ENCODE data around the gene SEC22C.

DNA sequence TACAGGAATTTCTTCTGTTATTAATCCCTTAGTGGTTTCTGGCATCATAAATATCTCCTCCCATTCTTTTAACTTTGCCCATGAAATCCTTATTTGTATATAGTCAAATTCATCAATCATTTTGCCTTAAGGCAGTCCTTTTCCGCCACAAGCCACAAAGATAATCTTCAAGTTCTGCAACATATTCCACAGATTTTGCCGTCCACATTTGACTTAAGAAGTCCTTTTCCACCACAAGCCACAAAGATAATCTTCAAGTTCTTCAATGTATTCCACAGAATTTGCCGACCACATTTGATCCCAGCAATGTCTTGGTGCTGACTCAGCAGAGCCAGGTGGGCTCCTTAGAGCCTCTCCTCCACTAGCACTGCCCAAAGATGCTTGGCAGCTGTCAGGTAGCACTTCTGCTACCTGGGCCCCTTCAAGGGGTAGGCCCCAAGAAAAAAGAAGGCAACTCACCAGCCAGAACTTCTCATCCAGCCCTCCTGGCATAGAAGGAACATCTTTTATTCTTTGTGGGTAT, 35.0 kb downstream of the SEC22C start:
- TF ChIP-seq EZH2phosphoT487 (IDR thresholded peaks at IDR 0.05; ENCODE audit: low read depth), result no peak
- TF ChIP-seq, protein P1, sequence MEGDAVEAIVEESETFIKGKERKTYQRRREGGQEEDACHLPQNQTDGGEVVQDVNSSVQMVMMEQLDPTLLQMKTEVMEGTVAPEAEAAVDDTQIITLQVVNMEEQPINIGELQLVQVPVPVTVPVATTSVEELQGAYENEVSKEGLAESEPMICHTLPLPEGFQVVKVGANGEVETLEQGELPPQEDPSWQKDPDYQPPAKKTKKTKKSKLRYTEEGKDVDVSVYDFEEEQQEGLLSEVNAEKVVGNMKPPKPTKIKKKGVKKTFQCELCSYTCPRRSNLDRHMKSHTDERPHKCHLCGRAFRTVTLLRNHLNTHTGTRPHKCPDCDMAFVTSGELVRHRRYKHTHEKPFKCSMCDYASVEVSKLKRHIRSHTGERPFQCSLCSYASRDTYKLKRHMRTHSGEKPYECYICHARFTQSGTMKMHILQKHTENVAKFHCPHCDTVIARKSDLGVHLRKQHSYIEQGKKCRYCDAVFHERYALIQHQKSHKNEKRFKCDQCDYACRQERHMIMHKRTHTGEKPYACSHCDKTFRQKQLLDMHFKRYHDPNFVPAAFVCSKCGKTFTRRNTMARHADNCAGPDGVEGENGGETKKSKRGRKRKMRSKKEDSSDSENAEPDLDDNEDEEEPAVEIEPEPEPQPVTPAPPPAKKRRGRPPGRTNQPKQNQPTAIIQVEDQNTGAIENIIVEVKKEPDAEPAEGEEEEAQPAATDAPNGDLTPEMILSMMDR (IDR thresholded peaks at IDR 0.05; ENCODE audit: low read depth, low read length), result no peak
